ENCODE measurements around the gene MICAL3.
A peak's percentile ranks its signal among the peaks of the same experiment; 100 is the strongest.

The MICAL3 gene

DNA sequence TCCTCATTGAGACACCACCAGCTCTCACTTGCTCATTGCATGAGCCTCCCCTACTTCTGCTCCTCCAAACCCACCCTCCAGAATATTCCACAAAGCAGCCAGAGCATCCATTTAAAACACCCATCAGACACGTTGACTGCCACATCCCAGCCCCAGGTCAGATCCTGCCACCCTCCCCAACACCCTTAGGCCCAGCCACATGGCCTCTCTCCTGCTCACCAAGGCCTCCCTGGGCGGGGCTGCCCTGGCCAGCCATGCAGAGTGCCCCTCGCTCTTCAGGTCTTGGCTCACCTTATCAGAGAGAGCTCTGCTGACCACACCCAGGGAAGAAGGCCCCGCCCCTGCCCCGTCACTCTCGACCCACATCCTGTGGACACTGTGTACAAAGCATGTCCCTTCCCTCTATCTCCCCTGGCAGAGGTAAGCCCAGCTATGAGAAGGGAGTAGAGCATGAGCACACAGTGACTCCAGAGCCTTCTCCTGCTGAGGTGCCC lies 106.8 kb downstream of the MICAL3 start:
- Histone ChIP-seq H3K4me3 (ENCODE audit: low read depth, low read length) (no peak overlapping the region), H3K36me3 (ENCODE audit: control insufficient read depth, insufficient read depth, low read length) (no peaks in the 10 kb centered on the region), H3K27ac (no peak overlapping the region), H3K27me3 (ENCODE audit: control insufficient read depth, insufficient read depth, low read length) (no peaks in the 10 kb centered on the region), H3K4me2 (ENCODE audit: low read length) (no peak overlapping the region), H3K9me3 (ENCODE audit: control insufficient read depth, low read length) (no peaks in the 10 kb centered on the region), H3K4me1 (peaks cover 48% of the 10 kb centered on the region), H3K79me2 (peaks cover 30% of the 10 kb centered on the region), H3K9ac (no peak overlapping the region), H2AFZ (no peak overlapping the region)
- TF ChIP-seq, protein P1, sequence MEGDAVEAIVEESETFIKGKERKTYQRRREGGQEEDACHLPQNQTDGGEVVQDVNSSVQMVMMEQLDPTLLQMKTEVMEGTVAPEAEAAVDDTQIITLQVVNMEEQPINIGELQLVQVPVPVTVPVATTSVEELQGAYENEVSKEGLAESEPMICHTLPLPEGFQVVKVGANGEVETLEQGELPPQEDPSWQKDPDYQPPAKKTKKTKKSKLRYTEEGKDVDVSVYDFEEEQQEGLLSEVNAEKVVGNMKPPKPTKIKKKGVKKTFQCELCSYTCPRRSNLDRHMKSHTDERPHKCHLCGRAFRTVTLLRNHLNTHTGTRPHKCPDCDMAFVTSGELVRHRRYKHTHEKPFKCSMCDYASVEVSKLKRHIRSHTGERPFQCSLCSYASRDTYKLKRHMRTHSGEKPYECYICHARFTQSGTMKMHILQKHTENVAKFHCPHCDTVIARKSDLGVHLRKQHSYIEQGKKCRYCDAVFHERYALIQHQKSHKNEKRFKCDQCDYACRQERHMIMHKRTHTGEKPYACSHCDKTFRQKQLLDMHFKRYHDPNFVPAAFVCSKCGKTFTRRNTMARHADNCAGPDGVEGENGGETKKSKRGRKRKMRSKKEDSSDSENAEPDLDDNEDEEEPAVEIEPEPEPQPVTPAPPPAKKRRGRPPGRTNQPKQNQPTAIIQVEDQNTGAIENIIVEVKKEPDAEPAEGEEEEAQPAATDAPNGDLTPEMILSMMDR (IDR thresholded peaks at IDR 0.05), result no peak

GRCh38 chr22:17916226-17916889 lies 108.0 kb downstream of the MICAL3 start:
- no peak overlapping the region for H3K4me3 ChIP-seq (ENCODE audit: low read depth, low read length)
- H3K79me2 ChIP-seq, result peaks cover 27% of the 10 kb centered on the region
- H3K4me2 ChIP-seq (ENCODE audit: low read length), result peak overlapping the region; percentile 37
- TF ChIP-seq, protein P1 (IDR thresholded peaks at IDR 0.05), result no peak
- H2AFZ ChIP-seq, result no peak overlapping the region
- H3K36me3 ChIP-seq (ENCODE audit: control insufficient read depth, insufficient read depth, low read length), result no peaks in the 10 kb centered on the region
- no peak overlapping the region for H3K9ac ChIP-seq
- H3K4me1 ChIP-seq, result peaks cover 50% of the 10 kb centered on the region
- H3K27me3 ChIP-seq (ENCODE audit: control insufficient read depth, insufficient read depth, low read length), result no peaks in the 10 kb centered on the region
- peak overlapping the region; percentile 36 for H3K27ac ChIP-seq
- H3K9me3 ChIP-seq (ENCODE audit: control insufficient read depth, low read length), result no peaks in the 10 kb centered on the region

DNA sequence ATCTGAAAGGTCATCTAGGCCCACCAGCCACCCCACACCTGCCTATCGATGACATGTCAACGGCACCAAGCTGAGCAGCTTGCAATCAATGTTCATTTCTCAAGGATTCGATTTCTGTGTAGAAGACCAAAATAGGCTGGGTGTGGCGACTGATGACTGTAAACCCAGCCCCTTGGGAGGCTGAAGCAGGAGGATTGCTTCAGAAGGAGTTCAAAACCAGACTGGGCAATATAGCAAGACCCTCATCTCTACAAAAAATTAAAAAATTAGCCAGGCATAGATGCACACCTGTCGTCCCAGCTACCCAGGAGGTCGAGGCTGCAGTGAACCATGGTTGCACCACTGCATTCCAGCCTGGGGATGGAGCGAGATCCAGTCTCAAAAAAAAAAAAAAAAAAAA lies 108.7 kb downstream of the MICAL3 start:
- no peak overlapping the region for H3K9ac ChIP-seq
- H3K4me1 ChIP-seq, result peaks cover 43% of the 10 kb centered on the region
- H3K27me3 ChIP-seq (ENCODE audit: control insufficient read depth, insufficient read depth, low read length), result no peaks in the 10 kb centered on the region
- H3K79me2 ChIP-seq, result peaks cover 24% of the 10 kb centered on the region
- TF ChIP-seq, protein P1 (IDR thresholded peaks at IDR 0.05), result no peak
- H3K9me3 ChIP-seq (ENCODE audit: control insufficient read depth, low read length), result no peaks in the 10 kb centered on the region
- H3K36me3 ChIP-seq (ENCODE audit: control insufficient read depth, insufficient read depth, low read length), result no peaks in the 10 kb centered on the region
- no peak overlapping the region for H2AFZ ChIP-seq
- H3K4me2 ChIP-seq (ENCODE audit: low read length), result no peak overlapping the region
- no peak overlapping the region for H3K4me3 ChIP-seq (ENCODE audit: low read depth, low read length)
- H3K27ac ChIP-seq, result no peak overlapping the region

GRCh38 chr22:17915188-17915587 lies 109.2 kb downstream of the MICAL3 start:
- no peak overlapping the region for H3K9ac ChIP-seq

More at GRCh38 chr22:17915188-17915587, 109.2 kb downstream of the MICAL3 start:
- Histone ChIP-seq H3K27me3 (ENCODE audit: control insufficient read depth, insufficient read depth, low read length) (no peaks in the 10 kb centered on the region), H3K9me3 (ENCODE audit: control insufficient read depth, low read length) (no peaks in the 10 kb centered on the region), H3K4me1 (peaks cover 41% of the 10 kb centered on the region), H3K36me3 (ENCODE audit: control insufficient read depth, insufficient read depth, low read length) (no peaks in the 10 kb centered on the region), H3K4me3 (ENCODE audit: low read depth, low read length) (no peak overlapping the region), H2AFZ (no peak overlapping the region), H3K27ac (no peak overlapping the region), H3K4me2 (ENCODE audit: low read length) (no peak overlapping the region), H3K79me2 (peaks cover 24% of the 10 kb centered on the region)
- TF ChIP-seq, protein P1 (IDR thresholded peaks at IDR 0.05), result no peak
